Testis (tissue), 3 donors: ENCODE results near the gene ALOX5. TPM values are rescaled to one million over a fixed set of nuclear protein-coding genes. Genes with fewer than 3 reads are reported as not detected.
"Not testable (repeated sequence)": the region's sequence is repeated elsewhere in the genome, so short reads cannot be mapped to it uniquely, and the experiment has no call there.

Experiments used
- DNase-seq: peaks from one replicate; pipeline ENCODE4 v3.0.0-alpha.2; 2019
- H3K27ac ChIP-seq, 2 donors: fragments of 200-600 bp; sonication (generic); one replicate each; pipeline ENCODE4 v1.5.1; 2019
- H3K27me3 ChIP-seq: fragments of 200-600 bp; sonication (generic); one replicate; pipeline ENCODE4 v1.5.1; 2019
- H3K36me3 ChIP-seq: fragments of 200-600 bp; sonication (generic); one replicate; pipeline ENCODE4 v1.5.1; 2017; ENCODE audit warnings: low read depth; ENCODE audit errors: missing control alignments
- H3K4me1 ChIP-seq: fragments of 200-600 bp; sonication (generic); one replicate; pipeline ENCODE4 v1.5.1; 2019
- H3K4me3 ChIP-seq, 2 donors: fragments of 200-600 bp; sonication (generic); one replicate each; pipeline ENCODE4 v1.5.1; 2017 to 2019
- H3K9me3 ChIP-seq: fragments of 200-600 bp; sonication (generic); one replicate; pipeline ENCODE4 v1.5.1; 2017
- POLR2A ChIP-seq: fragments of 450-650 bp; IDR thresholded peaks from one replicate; pipeline ENCODE4 v1.6.1; 2017; ENCODE audit warnings: antibody characterized with exemption, mild to moderate bottlenecking, moderate library complexity
- WGBS, 2 donors: methylation state at CpG; one replicate each; pipeline ENCODE4 v1.1.5; 2018; 5-methylcytosine and 5-hydroxymethylcytosine counted together
- intact Hi-C: fragments of 100-400 bp; cut with DNase I; formaldehyde crosslinking; loops from one replicate; pipeline ENCODE4 v1.15.1; 2023; ENCODE audit warnings: low total_unique reads
- polyA plus RNA-seq: library from polyadenylated mRNA; stranded (reverse); fragments of 350-450 nt; fragmentation: Illumina TruSeq; extraction: RNeasy Lipid Tissue Mini Kit (QIAGEN cat#74804); gene quantifications from one replicate; pipeline ENCODE4 v1.2.3, GENCODE V29; 2014; ENCODE audit warnings: low read depth, low replicate concordance; ENCODE audit not compliant: insufficient read depth
- total RNA-seq, 2 donors: library from RNA; depleted of rRNA; stranded (reverse); fragments of >200 nt; gene quantifications; one replicate each; pipeline ENCODE4 v1.2.3, GENCODE V29; 2016
- TF ChIP-seq, protein P1 (sequence below), 3 experiments: fragments of 450-650 bp in 2 of 3; fragments of 200-600 bp in 1 of 3; sonication (generic) in 1 of 3; IDR thresholded peaks; one replicate each; pipeline ENCODE4 v1.5.1; 2016 to 2019; ENCODE audit warnings: antibody characterized with exemption in 3 of 3, mild to moderate bottlenecking in 2 of 3, moderate library complexity in 1 of 3

The ALOX5 gene
- total and polyA plus RNA-seq, 3 donors from 2014 or later, result 11.4 to 18.5 (median 13.7) TPM

- DNase-seq, intact Hi-C loops, H3K4me3 ChIP-seq, H3K9me3 ChIP-seq, H3K27ac ChIP-seq, H3K4me1 ChIP-seq, H3K36me3 ChIP-seq, H3K27me3 ChIP-seq: not testable (repeated sequence)
- WGBS, 2 donors, result 90 to 97% methylated on average over 5 to 31 of the region's 31 CpGs
These were observed 25.7 kb upstream of the ALOX5 start for GRCh38 chr10:45348196-45348765.

DNA sequence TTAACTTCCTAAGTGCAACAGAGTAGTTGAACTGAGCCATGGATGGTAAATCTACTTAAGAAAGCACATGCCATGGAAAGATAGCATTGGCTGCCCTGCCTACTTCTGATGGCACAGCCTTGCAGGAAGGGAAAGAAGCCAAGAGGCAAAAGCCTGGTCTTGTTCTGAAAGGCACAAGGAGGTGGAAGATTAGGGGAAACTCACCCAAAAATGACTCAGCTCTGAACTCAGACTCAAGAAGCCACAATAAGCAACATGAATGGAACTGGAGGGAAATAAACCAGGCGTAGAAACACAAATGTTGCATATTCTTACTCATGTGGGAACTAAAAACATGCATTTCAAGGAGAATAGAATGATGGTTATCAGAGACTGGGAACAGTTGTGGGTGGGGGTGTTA, 20.8 kb upstream of the ALOX5 start:
- no peak for DNase-seq
- 75 to 76% methylated on average over 1 of the region's 1 CpG for WGBS, 2 donors
- Histone ChIP-seq H3K27me3 (no peaks in the 10 kb centered on the region), H3K9me3 (no peaks in the 10 kb centered on the region), H3K27ac (no peak overlapping the region), H3K4me1 (no peaks in the 10 kb centered on the region), H3K36me3 (no peaks in the 10 kb centered on the region), H3K4me3 (no peak overlapping the region)
- TF ChIP-seq, protein P1, sequence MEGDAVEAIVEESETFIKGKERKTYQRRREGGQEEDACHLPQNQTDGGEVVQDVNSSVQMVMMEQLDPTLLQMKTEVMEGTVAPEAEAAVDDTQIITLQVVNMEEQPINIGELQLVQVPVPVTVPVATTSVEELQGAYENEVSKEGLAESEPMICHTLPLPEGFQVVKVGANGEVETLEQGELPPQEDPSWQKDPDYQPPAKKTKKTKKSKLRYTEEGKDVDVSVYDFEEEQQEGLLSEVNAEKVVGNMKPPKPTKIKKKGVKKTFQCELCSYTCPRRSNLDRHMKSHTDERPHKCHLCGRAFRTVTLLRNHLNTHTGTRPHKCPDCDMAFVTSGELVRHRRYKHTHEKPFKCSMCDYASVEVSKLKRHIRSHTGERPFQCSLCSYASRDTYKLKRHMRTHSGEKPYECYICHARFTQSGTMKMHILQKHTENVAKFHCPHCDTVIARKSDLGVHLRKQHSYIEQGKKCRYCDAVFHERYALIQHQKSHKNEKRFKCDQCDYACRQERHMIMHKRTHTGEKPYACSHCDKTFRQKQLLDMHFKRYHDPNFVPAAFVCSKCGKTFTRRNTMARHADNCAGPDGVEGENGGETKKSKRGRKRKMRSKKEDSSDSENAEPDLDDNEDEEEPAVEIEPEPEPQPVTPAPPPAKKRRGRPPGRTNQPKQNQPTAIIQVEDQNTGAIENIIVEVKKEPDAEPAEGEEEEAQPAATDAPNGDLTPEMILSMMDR (IDR thresholded peaks at IDR 0.05), result no peak
- TF ChIP-seq POLR2A, result no peak
- intact Hi-C loops, result no loop called here

- H3K27me3 ChIP-seq, result no peaks in the 10 kb centered on the region
- peak; percentile 45 for DNase-seq
- H3K9me3 ChIP-seq, result no peaks in the 10 kb centered on the region
- TF ChIP-seq POLR2A, result no peak
- TF ChIP-seq, protein P1 (IDR thresholded peaks at IDR 0.05), result no peak
- H3K27ac ChIP-seq, result no peak overlapping the region
- intact Hi-C loops, result no loop called here
- no peaks in the 10 kb centered on the region for H3K4me1 ChIP-seq
- 70 to 79% methylated on average over 3 of the region's 3 CpGs for WGBS, 2 donors
- H3K4me3 ChIP-seq, result no peak overlapping the region
- no peaks in the 10 kb centered on the region for H3K36me3 ChIP-seq
These were observed 19.8 kb upstream of the ALOX5 start for GRCh38 chr10:45354261-45354660.

DNA sequence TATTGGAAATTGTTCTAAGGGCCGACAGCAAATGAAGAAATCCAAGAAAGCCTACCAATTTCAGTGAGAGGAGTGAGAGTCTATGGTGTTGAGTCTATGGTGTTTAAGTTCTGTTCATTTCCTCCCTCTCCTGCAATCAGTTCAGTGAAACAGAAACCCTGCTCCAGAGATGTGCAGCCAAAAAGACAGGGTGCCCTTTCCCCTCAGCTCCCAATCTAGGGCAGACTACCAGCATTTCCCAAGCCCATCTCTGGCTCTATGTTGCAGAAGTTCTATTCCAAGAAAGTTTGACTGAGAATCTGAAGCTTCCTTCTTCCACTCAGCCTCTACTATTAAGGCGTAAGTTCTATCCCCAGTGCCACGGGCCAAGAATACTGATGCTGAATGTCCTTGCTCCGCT, 18.5 kb upstream of the ALOX5 start:
- no peaks in the 10 kb centered on the region for H3K9me3 ChIP-seq
- H3K4me3 ChIP-seq, result no peak overlapping the region
- intact Hi-C loops, result no loop called here
- no peak overlapping the region for H3K27ac ChIP-seq
- WGBS, 2 donors, result 79 to 88% methylated on average over 4 of the region's 4 CpGs
- TF ChIP-seq POLR2A, result no peak
- TF ChIP-seq, protein P1 (IDR thresholded peaks at IDR 0.05), result no peak
- H3K27me3 ChIP-seq, result no peaks in the 10 kb centered on the region
- no peaks in the 10 kb centered on the region for H3K36me3 ChIP-seq
- no peaks in the 10 kb centered on the region for H3K4me1 ChIP-seq
- no peak for DNase-seq

DNA sequence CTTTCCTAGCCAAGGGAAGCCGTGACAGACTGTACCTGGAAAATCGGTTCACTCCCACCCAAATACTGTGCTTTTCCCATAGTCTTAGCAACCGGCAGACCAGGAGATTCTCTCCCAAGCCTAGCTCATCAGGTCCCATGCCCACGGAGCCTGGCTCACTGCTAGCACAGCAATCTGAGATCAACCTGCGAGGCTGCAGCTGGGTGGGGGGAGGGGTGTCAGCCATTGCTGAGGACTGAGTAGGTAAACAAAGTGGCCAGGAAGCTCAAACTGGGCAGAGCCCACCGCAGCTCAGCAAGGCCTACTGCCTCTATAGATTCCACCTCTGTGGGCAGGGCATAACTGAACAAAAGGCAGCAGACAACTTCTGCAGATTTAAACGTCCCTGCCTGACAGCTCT, 15.1 kb upstream of the ALOX5 start:
- H3K4me1 ChIP-seq, H3K4me3 ChIP-seq, H3K9me3 ChIP-seq, intact Hi-C loops, DNase-seq, H3K27ac ChIP-seq, H3K27me3 ChIP-seq, H3K36me3 ChIP-seq: not testable (repeated sequence)
- 82 to 90% methylated on average over 5 to 7 of the region's 7 CpGs for WGBS, 2 donors

GRCh38 chr10:45361983-45362799, 11.8 kb upstream of the ALOX5 start:
- DNase-seq, intact Hi-C loops, H3K9me3 ChIP-seq, H3K27me3 ChIP-seq, H3K4me1 ChIP-seq, H3K36me3 ChIP-seq, H3K4me3 ChIP-seq, H3K27ac ChIP-seq: not testable (repeated sequence)
- 73 to 74% methylated on average over 15 to 18 of the region's 18 CpGs for WGBS, 2 donors

DNA sequence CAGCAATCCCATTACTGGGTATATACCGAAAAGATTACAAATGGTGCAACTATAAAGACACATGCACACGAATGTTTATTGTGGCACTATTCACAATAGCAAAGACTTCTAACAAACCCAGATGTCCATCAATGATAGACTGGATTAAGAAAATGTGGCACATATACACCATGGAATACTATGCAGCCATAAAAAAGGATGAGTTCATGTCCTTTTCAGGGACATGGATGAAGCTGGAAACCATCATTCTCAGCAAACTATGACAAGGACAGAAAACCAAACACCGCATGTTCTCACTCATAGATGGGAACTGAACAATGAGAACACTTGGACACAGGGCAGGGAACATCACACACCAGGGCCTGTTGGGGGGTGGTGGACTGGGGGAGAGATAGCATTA, 6.4 kb upstream of the ALOX5 start:
- H3K9me3 ChIP-seq, H3K27ac ChIP-seq, H3K4me1 ChIP-seq, intact Hi-C loops, H3K27me3 ChIP-seq, H3K4me3 ChIP-seq, DNase-seq, H3K36me3 ChIP-seq: not testable (repeated sequence)
- 91 to 95% methylated on average over 3 of the region's 3 CpGs for WGBS, 2 donors
